GM18858 (cell line): ENCODE data around the gene PTPRR.
A peak's percentile ranks its signal among the peaks of the same experiment; 100 is the strongest.

Experiments used
- ATAC-seq: cut with Tn5 transposase; IDR thresholded peaks from one replicate; pipeline ENCODE4 v1.9.1; 2021; ENCODE audit not compliant: unreplicated experiment

Gene PTPRR

GRCh38 chr12:70652451-70652850 is 268.1 kb downstream of the PTPRR start:
- no peak for ATAC-seq

GRCh38 chr12:70648831-70649230 is 271.7 kb downstream of the PTPRR start:
- no peak for ATAC-seq

DNA sequence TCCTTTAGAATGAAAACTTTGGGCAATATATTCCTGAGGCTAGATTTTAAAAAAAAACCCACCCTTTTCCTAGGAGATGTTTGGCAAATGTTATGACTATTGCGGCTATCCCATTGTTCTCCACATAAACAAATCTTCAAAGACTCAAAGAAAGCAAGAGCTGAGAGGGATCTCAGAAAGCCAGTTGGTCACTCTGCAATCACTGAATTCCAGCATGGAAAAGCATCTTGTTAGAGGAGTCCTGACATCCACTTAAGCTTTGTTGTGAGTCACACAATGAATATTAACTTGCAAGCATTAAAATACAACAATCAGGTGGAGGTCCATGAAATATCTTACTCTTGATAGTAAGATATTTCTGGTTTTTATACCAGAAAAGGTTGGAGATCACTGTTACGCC is 272.3 kb downstream of the PTPRR start:
- no peak for ATAC-seq

DNA sequence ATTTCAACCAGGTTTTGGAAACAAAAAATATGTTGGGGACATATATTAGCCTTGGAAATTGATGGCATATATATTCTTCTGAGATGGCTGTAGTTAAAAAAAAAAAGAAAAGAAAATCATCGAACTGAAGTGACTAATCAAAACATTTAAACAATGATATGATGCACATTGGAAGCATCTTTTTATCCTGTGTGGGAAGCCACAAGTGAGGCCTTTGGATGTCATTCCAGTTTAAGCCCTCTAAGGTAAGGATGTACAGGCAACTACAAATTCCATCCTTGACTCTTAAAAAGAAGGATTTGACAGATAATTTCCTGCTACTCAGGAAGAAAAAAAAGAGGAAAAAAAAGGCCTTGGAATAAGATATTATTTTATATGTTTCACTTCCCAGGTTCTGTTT is 273.7 kb downstream of the PTPRR start:
- no peak for ATAC-seq

DNA sequence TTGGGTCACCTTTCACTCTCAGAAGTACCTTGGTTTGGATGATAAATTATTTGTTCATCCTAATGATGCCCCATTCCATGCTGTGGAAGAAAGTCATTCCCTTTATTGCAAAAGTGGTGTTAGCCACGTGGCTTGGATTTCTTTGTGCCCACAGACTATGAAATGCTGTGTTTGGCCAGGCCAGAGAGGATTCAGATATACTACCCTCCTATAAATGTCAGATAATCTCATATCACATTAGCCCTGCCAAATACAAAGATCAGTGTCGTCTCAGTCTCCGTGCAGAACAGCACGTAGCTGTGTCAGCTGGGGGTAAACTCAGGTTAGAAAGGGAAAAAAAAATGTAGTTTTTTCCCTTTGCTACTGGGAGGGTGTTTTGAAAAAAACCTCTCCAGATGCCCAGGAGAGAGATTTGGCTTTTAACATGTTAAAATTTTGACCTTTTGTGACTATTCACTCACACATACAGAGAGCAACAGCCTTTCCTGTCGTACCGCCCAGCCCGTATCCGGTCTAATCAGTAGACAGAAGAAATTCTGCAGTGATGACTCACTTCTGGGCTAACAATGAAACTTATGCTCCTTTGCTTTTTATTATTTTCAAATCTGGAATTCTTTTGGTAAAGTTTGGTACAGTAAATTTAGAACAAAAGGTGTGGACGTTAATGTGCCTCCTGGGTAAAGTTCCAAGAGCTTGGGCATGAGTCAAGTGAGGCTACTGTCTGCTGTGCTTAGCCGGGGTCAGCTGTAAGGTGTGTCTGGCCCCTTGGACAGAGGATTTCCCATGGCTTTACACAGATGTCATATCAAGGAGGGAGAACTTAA is 274.8 kb downstream of the PTPRR start:
- peak; percentile 63 for ATAC-seq

GRCh38 chr12:70644861-70645260 is 275.7 kb downstream of the PTPRR start:
- ATAC-seq: no peak

- no peak for ATAC-seq
These were observed 276.6 kb downstream of the PTPRR start for GRCh38 chr12:70643939-70644338.

- ATAC-seq: no peak
These were observed 278.8 kb downstream of the PTPRR start for GRCh38 chr12:70641691-70642090.

- no peak for ATAC-seq
These were observed 279.6 kb downstream of the PTPRR start for GRCh38 chr12:70640901-70641300.

DNA sequence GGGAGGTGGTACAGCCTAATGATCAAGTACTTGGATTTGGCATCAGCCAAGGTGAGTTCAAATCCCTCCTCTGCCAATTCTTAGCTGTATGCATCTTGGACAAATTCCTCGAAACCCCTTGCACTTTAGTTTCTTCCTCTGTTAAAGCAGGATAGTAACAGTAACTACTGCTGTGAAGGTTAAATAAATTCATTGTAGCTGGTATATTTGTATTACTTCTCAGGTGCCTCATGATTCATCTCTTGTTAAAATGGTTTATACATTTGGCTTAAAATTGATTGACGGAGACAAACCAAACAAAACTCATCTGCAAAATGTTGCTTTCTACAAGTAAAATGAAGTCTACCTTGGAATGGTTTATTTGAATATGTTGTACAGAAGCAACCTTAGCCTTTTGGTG is 281.0 kb downstream of the PTPRR start:
- ATAC-seq: no peak

DNA sequence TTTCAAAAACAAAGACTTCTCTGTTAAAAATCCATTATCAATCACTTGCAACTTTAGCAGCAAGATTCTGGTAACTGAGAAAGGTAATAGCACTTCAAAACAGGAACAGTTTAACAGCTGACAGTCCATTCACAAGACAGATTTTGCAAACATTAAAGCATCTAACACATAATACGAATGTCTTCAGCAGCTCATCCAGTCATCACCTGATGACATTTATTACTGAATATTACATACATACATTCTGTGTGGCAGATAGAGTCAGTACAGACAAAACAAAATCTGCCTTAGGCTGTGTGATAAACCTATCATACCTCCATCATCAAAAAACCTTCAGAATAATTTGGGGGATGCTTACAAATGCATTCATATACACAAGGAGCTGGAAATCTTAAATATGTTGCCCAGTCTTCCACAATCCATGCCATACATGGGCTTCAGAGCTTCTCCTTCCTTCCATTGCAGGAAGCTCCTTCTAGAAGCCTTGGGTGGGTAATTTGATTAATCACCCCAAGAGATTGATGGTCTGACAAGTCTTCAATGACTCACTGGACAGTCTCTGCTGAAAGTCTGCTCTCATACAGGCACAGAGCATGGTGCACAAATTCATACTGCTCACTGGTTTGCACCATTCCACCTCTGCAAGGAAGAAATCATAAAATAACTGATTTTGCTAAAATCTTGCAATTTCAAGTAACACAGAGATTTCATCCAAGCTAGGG is 281.7 kb downstream of the PTPRR start:
- ATAC-seq: no peak

- no peak for ATAC-seq
These were observed 283.0 kb downstream of the PTPRR start, which contains the start of gene PTPRB for GRCh38 chr12:70637303-70638085. TSS of gene PTPRB (minus strand) at chr12:70637429. CDS start at chr12:70637395, 34 bp downstream.

- no peak for ATAC-seq
These were observed 284.8 kb downstream of the PTPRR start for GRCh38 chr12:70635755-70636154.

- no peak for ATAC-seq
These were observed 291.6 kb downstream of the PTPRR start for GRCh38 chr12:70628701-70629480.

DNA sequence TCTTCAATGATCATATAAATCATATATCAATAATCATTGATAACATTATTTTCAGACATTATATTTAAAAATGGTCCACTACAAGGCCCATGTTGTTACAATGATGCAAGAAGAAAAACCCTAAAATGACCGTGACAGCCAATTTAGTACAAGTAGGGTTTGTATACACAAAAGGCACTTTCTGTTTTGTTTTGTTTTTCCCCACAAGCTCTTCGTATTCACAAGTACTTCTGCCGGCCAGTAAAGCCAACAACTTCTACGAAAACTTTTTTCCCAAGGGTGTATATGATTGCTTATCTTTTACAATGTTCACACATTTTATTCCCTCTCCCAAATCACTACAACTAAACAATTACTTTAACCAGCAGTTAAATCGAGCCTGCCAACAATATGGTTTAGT is 292.9 kb downstream of the PTPRR start:
- ATAC-seq: no peak

DNA sequence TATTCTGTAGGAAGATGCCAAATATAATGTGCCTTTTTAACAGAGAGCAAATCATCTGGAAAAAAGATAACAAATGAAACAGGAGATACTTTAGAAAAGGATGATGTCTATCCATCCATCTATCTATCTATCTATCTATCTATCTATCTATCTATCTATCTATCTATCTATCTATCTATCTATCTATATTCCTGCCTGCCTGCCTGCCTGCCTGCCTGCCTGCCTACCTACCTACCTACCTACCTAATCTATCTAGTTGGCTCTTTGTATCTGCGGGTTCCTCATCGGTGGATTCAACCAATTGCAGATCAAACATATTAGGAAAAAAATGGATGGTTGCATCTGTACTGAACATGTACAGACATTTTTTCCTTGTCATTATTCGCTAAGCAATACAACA is 294.4 kb downstream of the PTPRR start:
- no peak for ATAC-seq

- no peak for ATAC-seq
These were observed 300.9 kb downstream of the PTPRR start for GRCh38 chr12:70619471-70620152.

GRCh38 chr12:70618371-70618770 is 302.2 kb downstream of the PTPRR start:
- no peak for ATAC-seq

GRCh38 chr12:70617450-70617849 is 303.1 kb downstream of the PTPRR start:
- no peak for ATAC-seq

GRCh38 chr12:70615174-70615866 is 305.2 kb downstream of the PTPRR start:
- no peak for ATAC-seq
